HK-2 (cell line): ENCODE results near the gene UBE2D2.
"Not testable (repeated sequence)": the region's sequence is repeated elsewhere in the genome, so short reads cannot be mapped to it uniquely, and the experiment has no call there.

Source experiments
- DNase-seq: peaks from one replicate; pipeline ENCODE4 v3.0.0-alpha.2; 2018; ENCODE audit not compliant: unreplicated experiment

UBE2D2 gene

DNA sequence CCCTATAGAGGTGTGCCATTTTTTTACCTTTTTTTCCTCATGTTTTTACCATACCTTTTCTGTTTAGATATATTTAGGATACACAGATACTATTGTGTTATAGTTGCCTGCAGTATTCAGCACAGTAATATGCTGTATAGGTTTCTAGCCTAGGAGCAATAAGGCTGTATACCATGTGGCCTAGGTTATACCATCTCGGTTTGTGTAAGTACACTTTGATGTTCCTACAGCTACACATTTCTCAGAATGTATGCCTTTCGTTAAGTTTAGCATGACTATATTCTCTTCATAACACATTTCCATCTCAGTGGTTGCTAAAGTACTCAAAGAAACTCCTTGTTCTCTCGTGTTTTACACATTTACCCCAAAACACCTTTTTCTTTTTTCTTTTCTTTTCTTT is 23.0 kb downstream of the UBE2D2 start:
- no peak for DNase-seq

DNA sequence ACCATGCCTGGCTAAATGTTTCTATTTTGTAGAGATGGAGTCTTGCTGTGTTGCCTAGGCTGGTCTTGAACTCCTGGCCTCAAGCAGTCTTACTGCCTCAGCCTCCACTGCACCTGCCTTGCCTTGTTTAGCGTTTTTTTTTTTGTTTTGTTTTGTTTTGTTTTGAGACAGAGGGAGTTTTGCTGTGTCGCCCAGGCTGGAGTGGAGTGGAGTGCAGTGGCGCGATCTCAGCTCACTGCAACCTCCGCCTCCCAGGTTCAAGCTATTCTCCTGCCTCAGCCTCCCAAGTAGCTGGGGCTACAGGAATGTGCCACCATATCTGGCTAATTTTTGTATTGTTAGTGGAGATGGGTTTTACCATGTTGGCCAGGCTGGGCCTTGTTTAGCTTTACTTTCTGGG is 27.0 kb downstream of the UBE2D2 start:
- not testable (repeated sequence) for DNase-seq

DNA sequence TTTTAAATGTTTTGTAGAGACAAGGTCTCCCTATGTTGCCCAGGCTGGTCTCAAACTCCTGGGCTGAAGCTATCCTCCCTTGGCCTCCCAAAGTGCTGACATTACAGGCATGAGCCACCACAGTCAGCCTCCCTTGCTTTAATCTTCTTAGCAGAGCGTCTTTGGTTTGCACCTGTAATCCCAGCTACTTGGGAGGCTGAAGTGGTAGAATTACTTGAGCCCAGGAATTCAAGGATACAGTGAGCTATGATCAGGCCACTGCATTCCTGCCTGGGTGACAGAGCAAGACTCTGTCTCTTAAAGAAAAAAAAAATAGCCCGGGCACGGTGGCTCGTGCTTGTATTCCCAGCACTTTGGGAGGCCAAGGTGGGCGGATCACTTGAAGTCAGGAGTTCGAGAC is 27.8 kb downstream of the UBE2D2 start:
- DNase-seq, result no peak

DNA sequence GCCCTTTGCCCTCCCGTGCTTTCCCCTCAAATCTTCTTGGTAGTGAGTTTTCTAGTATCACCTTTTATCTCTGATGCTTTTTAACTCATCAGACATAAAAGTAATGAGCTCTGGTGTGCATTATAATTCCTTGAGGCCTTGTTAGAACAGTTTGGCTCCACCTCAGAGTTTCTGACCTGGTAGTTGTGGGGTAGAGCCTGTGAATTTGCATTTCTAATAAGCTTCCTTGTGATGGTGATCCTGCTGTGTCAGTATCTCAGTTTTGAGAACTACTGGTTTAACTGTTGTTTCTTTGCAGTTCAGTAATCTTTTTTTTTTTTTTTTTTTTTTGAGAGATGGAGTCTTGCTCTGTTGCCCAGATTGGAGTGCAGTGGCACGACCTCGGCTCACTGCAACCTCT is 31.1 kb downstream of the UBE2D2 start:
- no peak for DNase-seq

DNA sequence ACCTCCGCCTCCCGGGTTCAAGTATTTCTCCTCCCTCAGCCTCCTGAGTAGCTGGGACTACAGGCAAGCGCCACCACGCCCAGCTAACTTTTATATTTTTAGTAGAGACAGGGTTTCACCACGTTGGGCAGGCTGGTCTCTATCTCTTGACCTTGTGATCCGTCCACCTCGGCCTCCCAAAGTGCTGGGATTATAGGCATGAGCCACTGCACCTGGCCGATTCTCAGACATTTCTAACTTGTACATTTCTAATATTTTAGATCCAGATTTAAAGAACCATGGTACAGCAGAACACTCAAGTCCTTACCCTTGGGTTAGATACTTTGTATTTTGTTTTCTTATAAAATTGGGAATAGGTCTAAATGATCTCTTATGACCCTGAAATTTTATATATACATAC is 31.9 kb downstream of the UBE2D2 start:
- not testable (repeated sequence) for DNase-seq

DNA sequence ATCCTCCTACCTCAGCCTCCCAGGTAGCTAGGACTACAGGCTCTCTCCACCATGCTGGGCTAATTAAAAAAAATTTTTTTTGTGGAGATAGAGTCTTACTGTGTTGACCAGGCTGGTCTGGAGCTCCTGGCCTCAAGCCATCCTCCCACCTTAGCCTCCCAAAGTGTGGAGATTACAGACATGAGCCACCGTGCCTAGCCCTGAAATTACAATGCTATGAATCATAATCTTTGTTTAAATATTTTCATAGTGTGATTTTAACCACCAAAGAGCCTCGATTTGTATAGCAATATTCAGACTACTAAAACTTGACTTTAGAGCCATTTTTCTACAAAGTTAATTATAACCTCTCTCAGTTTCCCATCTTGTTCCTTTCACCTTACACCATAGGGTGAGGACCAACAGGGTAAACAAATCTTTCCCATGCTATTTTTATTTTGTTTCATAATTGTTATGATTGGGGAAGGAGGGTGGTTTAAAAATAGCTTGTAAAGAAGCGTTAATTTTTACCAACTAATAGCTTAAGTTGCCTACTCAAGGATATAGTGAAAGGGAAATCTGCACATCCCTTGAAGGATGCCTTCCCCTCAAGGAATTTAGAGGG is 32.7 kb downstream of the UBE2D2 start:
- DNase-seq, result no peak

DNA sequence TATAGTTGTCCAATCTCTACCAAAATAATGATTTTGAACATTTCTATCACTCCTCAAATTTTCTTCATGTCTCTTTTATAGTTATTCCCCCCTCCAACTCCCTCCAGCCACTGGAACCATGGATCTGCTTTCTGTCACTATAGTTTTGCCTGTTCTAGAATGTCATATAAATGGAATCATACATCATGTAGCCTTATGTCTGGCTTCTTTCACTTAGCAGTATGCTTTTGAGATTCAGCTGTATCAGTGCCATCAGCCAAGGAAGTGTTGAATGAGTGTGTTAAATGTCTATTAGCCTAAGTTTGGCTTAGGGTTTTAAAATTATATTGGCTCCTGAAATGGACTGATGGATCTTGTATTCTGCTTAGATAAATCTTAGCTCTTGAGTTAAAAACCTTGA is 36.0 kb downstream of the UBE2D2 start:
- no peak for DNase-seq

DNA sequence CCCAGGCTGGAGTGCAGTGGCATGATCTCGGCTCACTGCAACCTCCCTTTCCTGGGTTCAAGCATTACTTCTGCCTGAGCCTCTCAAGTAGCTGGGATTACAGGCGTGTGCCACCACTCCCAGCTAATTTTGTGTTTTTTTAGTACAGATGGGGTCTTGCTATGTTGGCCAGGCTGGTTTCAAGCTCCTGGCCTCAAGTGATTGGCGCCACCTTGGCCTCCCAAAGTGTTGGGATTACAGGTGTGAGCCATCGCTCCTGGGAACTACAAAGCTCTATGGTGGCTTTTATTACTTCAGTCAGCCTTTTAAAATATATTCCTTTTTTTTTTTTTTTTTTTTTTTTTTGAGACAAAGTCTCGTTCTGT is 37.4 kb downstream of the UBE2D2 start:
- not testable (repeated sequence) for DNase-seq

DNA sequence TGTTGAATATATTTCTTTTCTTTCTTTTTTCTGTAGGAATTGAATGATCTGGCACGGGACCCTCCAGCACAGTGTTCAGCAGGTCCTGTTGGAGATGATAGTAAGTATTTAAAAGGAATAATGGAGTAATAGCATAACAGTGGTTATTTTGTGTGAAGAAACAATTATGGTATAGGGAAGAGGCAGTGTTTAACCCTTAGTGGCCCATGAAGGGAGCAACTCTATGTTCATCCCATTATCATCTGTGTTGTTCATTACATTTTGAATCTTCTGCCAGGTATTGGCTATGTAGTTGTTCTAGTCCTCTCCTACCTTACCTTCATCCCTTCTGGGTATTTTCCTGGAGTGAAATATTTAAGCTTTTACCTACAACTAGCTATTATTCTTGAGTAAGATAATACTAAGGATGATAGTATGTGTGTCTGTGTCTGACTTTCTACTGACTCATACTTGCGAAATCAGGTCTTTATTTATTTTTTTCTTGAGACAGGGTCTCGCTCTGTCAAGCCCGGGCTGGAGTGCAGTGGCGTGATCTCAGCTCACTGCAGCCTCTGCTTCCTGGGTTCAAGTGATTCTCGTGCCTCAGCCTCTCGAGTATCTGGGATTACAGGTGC is 39.3 kb downstream of the UBE2D2 start:
- no peak for DNase-seq

DNA sequence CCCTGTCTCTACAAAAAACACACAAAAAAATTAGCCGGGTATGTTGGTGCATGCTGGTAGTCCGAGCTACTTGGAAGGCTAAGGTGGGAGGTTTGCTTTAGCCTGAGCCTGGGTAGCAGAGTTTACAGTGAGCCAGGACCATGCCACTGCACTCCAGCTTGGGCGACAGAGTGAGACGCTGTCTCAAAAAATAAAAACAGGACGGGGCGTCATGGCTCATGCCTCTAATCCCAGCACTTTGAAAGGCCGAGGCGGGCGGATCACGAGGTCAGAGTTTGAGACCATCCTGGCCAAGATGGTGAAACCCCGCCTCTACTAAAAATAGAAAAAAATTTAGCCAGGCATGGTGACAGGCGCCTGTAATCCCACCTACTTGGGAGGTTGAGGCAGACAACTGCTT is 40.3 kb downstream of the UBE2D2 start:
- DNase-seq, result no peak

DNA sequence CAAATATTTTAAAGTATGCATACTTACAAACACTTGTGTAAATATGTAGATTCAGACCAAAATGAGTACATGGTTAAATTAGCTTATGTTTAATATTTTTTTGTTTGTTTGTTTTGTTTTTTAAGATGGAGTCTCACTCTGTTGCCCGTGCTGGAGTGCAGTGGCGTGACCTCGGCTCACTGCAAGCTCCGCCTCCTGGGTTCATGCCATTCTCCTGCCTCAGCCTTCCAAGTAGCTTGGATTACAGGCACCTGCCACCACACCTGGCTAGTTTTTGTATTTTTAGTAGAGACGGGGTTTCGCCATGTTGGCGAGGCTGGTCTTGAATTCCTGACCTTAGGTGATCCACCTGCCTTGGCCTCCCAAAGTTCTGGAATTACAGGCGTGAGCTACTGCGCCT is 40.8 kb downstream of the UBE2D2 start:
- DNase-seq, result not testable (repeated sequence)

DNA sequence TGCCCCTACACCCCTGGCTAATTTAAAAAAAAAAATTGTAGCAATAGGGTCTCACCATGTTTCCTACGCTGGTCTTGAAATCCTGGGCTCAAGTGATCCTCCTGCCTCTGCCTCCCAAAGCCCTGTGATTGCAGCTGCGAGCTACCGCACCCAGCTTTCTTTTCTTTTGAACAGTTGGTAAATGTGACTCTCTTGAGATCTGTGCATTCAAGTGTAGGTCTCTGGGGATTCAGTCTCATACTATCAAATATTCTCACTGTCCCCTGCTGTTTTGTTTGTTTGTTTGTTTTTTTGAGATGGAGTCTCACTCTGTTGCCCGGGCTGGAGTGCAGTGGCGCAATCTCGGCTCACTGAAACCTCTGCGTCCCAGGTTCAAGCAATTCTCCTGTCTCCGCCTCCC is 44.7 kb downstream of the UBE2D2 start:
- DNase-seq, result no peak

DNA sequence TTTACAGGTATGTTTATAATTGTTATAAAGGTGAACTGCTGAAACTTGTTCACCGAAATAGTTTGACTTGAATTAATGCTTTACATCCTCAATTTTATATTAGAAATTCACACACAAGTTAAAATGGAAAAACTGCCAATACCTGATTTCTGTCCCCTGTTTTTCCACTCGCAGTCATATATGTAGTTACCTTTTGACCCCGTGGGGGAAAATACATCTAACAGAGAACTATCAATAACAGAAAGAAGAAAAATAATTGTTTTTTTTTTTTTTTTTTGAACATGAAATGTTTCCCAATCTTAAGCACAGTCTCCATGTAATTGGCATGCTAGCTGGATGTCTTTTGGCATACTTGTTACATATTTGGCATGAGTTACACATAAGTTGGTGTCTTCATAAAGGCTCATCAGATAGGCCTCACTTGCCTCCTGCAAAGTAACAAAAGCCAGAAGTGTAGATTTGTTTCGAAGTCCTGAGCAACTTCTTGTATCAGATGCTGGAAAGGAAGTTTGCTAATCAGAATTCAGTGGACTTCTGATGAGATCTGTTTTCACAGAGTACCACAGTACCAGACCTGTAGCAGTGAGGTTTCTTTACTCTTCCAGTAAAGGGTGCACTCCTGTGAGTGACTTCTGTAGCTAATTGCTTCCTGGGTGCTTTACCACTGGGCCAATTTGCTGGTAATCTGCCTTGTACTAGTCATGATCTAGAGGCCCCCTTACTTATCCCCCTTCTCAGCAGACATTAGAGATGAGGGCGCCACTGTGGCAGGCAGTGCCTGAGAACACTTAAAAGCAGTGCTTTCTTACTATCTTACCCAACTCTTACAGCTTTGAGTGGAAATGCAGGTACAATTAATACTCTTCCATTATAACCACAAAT is 50.8 kb downstream of the UBE2D2 start:
- DNase-seq, result no peak

DNA sequence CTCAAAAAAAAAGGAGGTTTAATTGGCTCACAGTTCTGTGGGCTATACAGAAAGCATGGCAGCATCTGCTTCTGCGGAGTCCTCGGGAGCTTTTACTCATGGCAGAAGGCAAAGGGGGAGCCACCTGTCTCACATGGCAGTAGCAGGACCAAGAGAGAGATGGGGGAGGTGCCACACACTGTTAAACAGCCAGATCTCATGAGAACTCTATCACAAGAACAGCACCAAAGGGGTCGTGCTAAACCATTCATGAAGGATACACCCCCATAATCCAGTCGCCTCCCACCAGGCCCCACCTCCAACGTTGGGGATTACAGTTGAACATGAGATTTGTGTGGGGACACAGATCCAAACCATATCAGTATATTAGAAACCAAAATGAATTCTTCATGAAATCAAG is 58.7 kb downstream of the UBE2D2 start:
- no peak for DNase-seq

DNA sequence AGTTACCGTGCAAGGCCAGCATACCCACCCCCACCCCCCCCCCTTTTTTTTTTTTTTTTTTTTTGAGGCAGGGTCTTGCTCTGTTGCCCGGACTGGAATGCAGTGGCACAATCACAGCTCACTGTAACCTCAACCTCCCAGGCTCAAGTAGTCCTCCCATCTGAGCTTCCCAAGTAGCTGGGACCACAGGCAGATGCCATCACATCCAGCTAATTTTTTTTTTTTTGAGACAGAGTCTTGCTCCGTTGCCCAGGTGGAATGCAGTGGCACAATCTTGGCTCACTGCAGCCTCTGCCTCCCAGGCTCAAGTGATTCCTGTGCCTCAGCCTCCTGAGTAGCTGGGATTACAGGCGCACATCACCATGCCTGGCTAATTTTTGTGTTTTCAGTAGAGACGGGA is 64.3 kb downstream of the UBE2D2 start:
- DNase-seq, result not testable (repeated sequence)

DNA sequence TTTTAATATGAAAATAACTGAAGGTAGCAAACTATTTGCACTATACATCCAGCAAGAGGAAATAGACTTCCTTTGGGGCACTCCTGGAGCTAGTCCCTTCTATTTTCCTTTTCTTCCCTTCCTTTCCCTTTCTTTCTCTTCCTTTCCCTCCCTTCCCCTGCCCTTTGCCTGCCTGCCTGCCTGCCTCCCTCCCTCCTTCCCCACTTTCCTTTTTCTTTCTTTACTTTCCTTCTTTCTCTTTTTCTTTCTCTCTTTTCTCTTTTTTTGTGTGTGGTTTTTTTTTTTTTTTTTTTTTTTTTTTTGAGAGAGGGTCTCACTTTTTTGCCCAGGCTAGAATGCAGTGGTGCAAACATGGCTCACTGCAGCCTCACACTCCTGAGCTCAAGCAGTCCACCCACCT is 69.7 kb downstream of the UBE2D2 start:
- DNase-seq, result no peak

DNA sequence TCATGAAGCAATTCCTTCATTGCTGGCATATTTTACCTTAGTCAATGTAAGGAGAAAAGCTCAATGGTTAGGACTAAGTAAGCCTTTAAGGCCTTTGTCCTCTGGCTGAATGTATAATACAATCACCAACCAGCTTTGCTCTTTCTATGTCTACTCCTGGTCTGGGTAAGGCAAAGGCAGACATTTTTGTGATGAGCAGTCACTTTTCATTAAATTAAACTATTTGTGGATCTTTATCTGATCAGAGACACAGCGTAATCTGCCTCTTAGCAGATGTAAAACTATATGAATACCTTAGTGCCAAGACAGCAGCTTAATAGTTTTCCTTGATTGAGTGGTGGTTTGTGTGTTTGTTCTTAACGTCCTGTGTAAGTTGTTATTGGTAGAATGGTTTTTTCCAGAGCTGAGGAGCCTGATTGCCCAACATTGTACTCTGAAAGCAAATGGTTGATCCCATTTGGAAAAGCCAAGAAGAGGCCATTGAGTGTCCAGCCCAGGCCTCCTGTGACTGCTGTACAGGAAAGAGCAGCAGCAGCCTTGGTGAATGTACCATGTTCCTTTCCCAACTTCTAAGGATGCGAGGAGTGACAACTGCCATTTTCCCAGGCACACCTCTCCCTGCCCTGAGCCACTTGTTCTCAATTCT is 70.5 kb downstream of the UBE2D2 start:
- DNase-seq, result no peak

DNA sequence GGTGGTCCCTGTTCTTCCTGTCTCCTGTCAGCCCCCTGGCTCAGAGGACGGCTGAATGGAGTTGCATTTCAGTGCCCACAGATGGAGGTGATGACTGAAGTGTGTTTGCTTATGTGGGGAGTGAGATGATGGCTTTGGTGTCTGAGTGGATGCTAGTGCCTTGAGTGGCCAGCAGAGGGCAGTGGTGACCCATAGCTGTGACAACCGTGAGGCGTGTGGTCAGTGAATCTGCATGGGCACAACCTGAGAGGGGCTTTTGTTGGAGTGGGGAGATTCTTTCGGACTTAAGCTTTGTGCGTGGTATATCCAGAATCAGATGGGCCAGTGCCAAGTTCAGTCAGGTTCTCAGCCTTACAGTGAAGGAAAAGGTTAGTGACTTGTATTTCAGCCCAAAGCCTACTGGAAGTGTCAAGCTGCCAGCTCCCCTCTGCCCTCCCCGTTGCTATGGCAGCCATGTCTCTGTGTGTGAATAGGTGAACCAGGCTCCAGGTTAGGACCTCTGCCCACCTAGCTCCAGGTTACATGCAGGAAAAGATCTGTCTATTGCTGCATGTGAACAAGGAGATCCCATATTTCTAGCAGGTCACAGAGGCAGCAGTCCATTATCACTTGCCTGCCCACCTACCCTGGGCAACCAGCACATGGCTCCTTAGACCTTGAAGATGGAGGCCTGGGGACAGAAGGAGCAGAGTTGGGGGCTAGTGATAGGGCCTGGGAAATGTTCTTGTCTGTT is 72.3 kb downstream of the UBE2D2 start:
- DNase-seq, result peak; percentile 67

DNA sequence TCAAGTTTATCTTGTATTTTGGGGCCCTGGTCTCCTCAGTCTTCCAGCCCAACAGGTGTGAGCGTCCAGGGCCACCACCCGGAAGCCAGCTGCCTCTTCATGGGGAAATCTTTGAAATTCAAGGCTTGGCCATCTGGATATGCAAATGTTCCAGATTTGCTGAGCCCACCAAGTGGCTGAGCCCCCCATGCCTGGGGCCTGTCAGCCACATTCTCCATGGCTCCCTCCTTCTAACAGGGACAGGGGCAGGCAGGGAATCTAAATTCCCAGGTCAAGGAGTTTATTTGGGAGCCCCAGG is 72.8 kb downstream of the UBE2D2 start:
- DNase-seq, result no peak

DNA sequence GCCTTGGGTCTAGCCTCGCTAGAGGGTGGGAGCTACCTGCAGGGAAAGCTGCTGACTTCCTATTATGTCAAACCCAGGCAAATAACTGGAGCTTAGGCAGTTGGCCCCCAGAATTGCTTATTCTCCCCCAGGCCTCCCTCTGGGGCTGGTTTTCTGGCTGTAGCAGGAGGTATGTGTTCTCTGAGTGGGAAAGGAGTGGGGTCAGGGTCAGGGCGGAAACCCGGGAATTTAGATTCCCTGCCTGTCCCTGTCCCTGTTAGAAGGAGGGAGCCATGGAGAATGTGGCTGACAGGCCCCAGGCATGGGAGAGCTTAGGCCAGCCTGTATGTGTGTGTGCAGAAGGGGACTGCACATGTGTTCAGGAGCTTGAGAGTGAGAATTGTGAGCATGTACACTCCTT is 73.4 kb downstream of the UBE2D2 start:
- no peak for DNase-seq

DNA sequence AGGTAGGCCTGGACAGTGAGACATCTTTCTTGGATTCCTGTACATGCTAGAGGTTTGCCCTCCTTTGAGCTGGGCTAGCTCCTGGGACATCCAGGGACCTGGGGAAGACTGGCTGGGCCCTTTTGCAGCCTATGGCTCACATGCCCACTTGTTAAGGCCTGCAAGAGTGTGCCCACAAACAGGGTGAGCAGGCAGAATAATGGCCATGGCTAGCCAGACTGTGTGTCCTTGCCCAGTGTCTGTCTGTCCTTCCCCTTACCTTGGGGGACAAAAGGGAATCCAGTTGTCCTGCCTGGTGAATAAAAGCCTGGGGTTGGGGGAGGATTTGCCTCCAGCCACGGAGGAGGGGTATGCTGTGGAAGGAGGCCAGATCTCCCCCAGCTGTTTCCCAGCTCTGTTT is 74.1 kb downstream of the UBE2D2 start:
- no peak for DNase-seq

DNA sequence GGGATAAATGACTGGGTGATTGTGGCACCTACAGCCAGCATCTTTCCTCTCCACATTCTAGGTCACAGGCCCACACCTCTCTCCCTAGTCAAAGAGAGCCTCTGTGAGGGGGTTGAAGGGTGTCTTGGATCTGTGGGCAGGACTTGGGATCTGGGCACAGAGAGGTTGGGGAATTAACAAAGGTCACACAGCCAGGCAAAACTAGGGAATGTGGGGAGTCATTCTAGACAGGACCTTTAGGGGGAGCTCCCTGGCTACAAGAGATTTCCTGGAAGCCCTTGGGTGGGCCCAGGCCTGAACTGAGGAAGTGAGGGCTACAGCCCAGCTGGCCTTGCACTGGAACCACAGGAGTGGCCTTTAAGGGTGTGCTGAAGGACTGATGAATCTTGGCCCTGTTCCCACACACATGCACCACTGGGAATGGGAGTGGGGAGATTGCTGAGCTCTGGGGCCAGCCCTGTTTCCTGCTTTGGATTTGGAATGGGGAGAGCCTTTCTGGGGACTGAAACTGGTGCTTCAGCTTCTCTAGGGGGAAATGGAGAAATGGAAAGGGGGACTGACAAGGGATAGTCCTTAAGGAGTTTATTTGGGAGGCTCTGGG is 74.6 kb downstream of the UBE2D2 start:
- peak; percentile 86 for DNase-seq
